Nephron progenitor cell (in vitro differentiated cells): ENCODE data around the gene SFXN5.
A peak's percentile ranks its signal among the peaks of the same experiment; 100 is the strongest.

Source experiments
- DNase-seq: peaks from one replicate; pipeline ENCODE4 v3.0.0; 2021
- H3K27ac Mint-ChIP-seq: 2 replicates; pipeline ENCODE4 v1.8.0; 2021; ENCODE audit warnings: mild to moderate bottlenecking, moderate library complexity, mixed read lengths
- H3K27me3 Mint-ChIP-seq: 2 replicates; pipeline ENCODE4 v1.8.0; 2021; ENCODE audit warnings: mild to moderate bottlenecking, low read depth, mixed read lengths; ENCODE audit not compliant: poor library complexity
- H3K36me3 Mint-ChIP-seq: 2 replicates; pipeline ENCODE4 v1.8.0; 2021; ENCODE audit warnings: low read depth, mixed read lengths
- H3K4me1 Mint-ChIP-seq: 2 replicates; pipeline ENCODE4 v1.8.0; 2021; ENCODE audit warnings: mixed read lengths
- H3K4me3 Mint-ChIP-seq: 2 replicates; pipeline ENCODE4 v1.8.0; 2021; ENCODE audit warnings: mild to moderate bottlenecking, moderate library complexity, mixed read lengths
- H3K9me3 Mint-ChIP-seq: 2 replicates; pipeline ENCODE4 v1.8.0; 2021; ENCODE audit warnings: mild to moderate bottlenecking, moderate library complexity, mixed read lengths
- TF ChIP-seq, protein P1 (sequence below): fragments of 200-600 bp; sonication (generic); IDR thresholded peaks from 2 replicates; pipeline ENCODE4 v1.5.0; 2021; ENCODE audit warnings: antibody characterized with exemption

The SFXN5 gene

GRCh38 chr2:73022024-73022568, 49.4 kb downstream of the SFXN5 start:
- peaks cover 42% of the 10 kb centered on the region for H3K4me1 Mint-ChIP-seq
- TF ChIP-seq, protein P1, sequence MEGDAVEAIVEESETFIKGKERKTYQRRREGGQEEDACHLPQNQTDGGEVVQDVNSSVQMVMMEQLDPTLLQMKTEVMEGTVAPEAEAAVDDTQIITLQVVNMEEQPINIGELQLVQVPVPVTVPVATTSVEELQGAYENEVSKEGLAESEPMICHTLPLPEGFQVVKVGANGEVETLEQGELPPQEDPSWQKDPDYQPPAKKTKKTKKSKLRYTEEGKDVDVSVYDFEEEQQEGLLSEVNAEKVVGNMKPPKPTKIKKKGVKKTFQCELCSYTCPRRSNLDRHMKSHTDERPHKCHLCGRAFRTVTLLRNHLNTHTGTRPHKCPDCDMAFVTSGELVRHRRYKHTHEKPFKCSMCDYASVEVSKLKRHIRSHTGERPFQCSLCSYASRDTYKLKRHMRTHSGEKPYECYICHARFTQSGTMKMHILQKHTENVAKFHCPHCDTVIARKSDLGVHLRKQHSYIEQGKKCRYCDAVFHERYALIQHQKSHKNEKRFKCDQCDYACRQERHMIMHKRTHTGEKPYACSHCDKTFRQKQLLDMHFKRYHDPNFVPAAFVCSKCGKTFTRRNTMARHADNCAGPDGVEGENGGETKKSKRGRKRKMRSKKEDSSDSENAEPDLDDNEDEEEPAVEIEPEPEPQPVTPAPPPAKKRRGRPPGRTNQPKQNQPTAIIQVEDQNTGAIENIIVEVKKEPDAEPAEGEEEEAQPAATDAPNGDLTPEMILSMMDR = no peak
- H3K9me3 Mint-ChIP-seq = peaks cover 4% of the 10 kb centered on the region
- no peak overlapping the region for H3K4me3 Mint-ChIP-seq
- peak overlapping the region; percentile 55 for H3K27ac Mint-ChIP-seq
- no peak for DNase-seq
- H3K36me3 Mint-ChIP-seq = peaks cover 9% of the 10 kb centered on the region
- no peaks in the 10 kb centered on the region for H3K27me3 Mint-ChIP-seq

GRCh38 chr2:73021371-73022010, 50.0 kb downstream of the SFXN5 start:
- H3K27me3 Mint-ChIP-seq = no peaks in the 10 kb centered on the region
- peaks cover 6% of the 10 kb centered on the region for H3K9me3 Mint-ChIP-seq
- DNase-seq = peak; percentile 43
- H3K4me1 Mint-ChIP-seq = peaks cover 45% of the 10 kb centered on the region
- TF ChIP-seq, protein P1 = no peak
- H3K36me3 Mint-ChIP-seq = peaks cover 15% of the 10 kb centered on the region
- no peak overlapping the region for H3K4me3 Mint-ChIP-seq
- H3K27ac Mint-ChIP-seq = peak overlapping the region; percentile 55

- Mint-ChIP-seq H3K36me3 (peaks cover 16% of the 10 kb centered on the region), H3K9me3 (peaks cover 6% of the 10 kb centered on the region), H3K4me3 (no peak overlapping the region), H3K27ac (peak overlapping the region; percentile 55), H3K4me1 (peaks cover 47% of the 10 kb centered on the region), H3K27me3 (no peaks in the 10 kb centered on the region)
- DNase-seq = no peak
- TF ChIP-seq, protein P1 = no peak
Measured at GRCh38 chr2:73020657-73021370, 50.7 kb downstream of the SFXN5 start.

- H3K36me3 Mint-ChIP-seq = peaks cover 16% of the 10 kb centered on the region
Measured at GRCh38 chr2:73020306-73020656, 51.2 kb downstream of the SFXN5 start.

DNA sequence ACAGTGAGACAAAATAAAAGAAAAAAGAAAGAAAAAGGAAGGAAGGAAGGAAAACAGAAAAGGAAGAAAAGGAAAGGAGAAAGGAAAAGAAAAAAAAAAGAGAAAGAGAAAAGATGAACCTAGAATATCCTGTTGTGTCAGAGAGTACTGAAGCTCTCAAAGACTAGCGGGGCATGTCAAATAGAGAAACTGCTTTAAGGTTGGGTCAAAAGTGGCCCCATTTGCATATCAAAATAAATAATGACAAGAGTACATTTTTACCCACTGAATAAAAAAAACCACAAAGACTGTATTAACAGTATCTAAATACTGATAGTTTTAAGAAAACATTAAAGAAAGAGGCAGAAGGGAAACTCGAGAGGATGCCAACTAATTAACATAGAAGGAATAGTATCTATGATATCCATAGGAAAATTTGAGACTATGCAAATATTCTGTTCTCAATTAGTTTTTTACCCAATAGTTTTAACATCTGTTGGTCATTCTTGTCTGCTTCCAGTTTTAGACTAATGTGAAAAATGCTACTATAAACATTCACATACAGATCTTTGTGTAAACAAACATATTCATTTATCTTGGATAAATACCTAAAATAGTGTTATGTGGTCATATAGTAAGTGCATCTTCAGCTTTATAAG, 53.2 kb downstream of the SFXN5 start:
- Mint-ChIP-seq H3K27ac (peak overlapping the region; percentile 21), H3K27me3 (no peaks in the 10 kb centered on the region), H3K9me3 (peaks cover 6% of the 10 kb centered on the region), H3K4me3 (no peak overlapping the region), H3K36me3 (peaks cover 16% of the 10 kb centered on the region), H3K4me1 (peaks cover 35% of the 10 kb centered on the region)
- TF ChIP-seq, protein P1 = no peak
- DNase-seq = no peak

More at GRCh38 chr2:73020306-73020656, 51.2 kb downstream of the SFXN5 start:
- Mint-ChIP-seq H3K9me3 (peaks cover 6% of the 10 kb centered on the region), H3K27ac (no peak overlapping the region), H3K27me3 (no peaks in the 10 kb centered on the region), H3K4me1 (peaks cover 44% of the 10 kb centered on the region), H3K4me3 (no peak overlapping the region)
- TF ChIP-seq, protein P1 = no peak
- DNase-seq = no peak
